Measurements from ENCODE around the gene CRY1. TPM values are rescaled to one million over a fixed set of nuclear protein-coding genes. Genes with fewer than 3 reads are reported as not detected.

Gene CRY1
- total RNA-seq, 3 donors from 2014 or later (not counting 1 experiment from before 2014, with no cell fraction given) = 71.1 to 124 (median 115) TPM

DNA sequence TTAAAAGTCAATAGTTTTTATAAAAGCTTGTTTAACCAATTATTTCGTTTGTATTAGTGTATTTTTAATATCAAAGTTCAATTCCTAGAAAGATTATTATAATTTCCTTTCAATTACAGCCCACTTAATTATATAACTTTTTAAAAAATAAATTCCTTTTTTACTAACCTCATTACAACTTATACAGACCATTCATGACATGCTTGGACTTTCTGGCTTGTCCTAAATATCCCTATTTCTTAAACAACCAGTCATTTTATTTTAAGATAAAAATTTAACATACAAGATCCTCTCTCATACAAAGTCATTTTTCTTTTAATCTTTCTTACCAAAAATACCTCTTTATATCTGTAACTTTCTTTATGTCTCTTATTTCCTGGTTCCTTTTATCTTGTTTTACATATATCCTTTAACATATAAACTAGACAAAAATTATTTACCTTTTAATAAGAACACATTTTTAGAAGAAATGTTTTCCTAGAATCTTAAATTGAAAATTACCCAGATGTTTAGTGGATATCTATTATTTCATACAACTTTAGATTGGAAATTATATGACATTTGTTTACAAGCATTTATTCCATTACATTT is 148.0 kb downstream of the CRY1 start:
- H3K36me3 ChIP-seq (ENCODE audit: control insufficient read depth, insufficient read depth, low read length) = no peaks in the 10 kb centered on the region
- H3K36me3 Mint-ChIP-seq = no peaks in the 10 kb centered on the region
- DNase-seq (no peak), ATAC-seq (no peak)
- no peaks in the 10 kb centered on the region for H3K9me3 ChIP-seq (ENCODE audit: control insufficient read depth, insufficient read depth, low read length)
- no peak overlapping the region for H3K27ac ChIP-seq (ENCODE audit: low read length)
- H3K27ac Mint-ChIP-seq = no peak overlapping the region
- TF ChIP-seq, protein P1, sequence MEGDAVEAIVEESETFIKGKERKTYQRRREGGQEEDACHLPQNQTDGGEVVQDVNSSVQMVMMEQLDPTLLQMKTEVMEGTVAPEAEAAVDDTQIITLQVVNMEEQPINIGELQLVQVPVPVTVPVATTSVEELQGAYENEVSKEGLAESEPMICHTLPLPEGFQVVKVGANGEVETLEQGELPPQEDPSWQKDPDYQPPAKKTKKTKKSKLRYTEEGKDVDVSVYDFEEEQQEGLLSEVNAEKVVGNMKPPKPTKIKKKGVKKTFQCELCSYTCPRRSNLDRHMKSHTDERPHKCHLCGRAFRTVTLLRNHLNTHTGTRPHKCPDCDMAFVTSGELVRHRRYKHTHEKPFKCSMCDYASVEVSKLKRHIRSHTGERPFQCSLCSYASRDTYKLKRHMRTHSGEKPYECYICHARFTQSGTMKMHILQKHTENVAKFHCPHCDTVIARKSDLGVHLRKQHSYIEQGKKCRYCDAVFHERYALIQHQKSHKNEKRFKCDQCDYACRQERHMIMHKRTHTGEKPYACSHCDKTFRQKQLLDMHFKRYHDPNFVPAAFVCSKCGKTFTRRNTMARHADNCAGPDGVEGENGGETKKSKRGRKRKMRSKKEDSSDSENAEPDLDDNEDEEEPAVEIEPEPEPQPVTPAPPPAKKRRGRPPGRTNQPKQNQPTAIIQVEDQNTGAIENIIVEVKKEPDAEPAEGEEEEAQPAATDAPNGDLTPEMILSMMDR (IDR thresholded peaks at IDR 0.05) = no peak
- H3K9me3 Mint-ChIP-seq = no peaks in the 10 kb centered on the region
- no peaks in the 10 kb centered on the region for H3K4me1 Mint-ChIP-seq
- no peaks in the 10 kb centered on the region for H3K4me1 ChIP-seq (ENCODE audit: control insufficient read depth, insufficient read depth, low read length)
- WGBS (ENCODE audit: insufficient coverage) = no CpG with 5 or more reads among the region's 1 CpG
- intact Hi-C loops (cut with micrococcal nuclease) = no loop called here
- peaks cover 13 to 22% of the 10 kb centered on the region in 2 donors for H3K27me3 Mint-ChIP-seq (ENCODE audit: low read depth in 2 of 2)
- H3K4me3 ChIP-seq (ENCODE audit: low read length) = no peak overlapping the region
- H3K4me3 Mint-ChIP-seq = no peak overlapping the region
- H3K27me3 ChIP-seq (ENCODE audit: control insufficient read depth, insufficient read depth, low read length) = peaks cover 2% of the 10 kb centered on the region

DNA sequence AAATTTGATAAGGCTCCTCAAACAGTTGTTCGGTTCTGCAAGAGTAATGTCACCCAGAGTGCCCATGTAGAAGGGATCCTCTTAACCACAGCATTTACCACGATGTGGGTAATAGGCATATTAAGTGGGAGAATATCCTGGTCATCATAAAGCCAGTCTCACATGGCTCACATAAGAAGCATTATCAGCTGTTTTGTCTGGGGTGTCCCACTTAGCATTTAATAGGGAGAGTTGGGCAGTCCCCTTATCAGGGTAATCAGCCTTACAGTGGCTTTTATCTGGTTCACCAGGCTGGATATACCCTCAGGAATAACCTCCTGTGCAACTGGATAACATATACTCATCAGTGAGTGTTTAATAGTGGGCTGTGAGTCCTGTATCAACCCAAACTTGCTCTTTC is 150.6 kb downstream of the CRY1 start:
- Mint-ChIP-seq H3K27me3 (ENCODE audit: low read depth in 2 of 2) (peaks cover 15 to 22% of the 10 kb centered on the region in 2 donors), H3K36me3 (no peaks in the 10 kb centered on the region), H3K27ac (no peak overlapping the region), H3K4me1 (no peaks in the 10 kb centered on the region), H3K4me3 (no peak overlapping the region), H3K9me3 (no peaks in the 10 kb centered on the region)
- TF ChIP-seq, protein P1 (IDR thresholded peaks at IDR 0.05) = no peak
- peaks cover 2% of the 10 kb centered on the region for H3K27me3 ChIP-seq (ENCODE audit: control insufficient read depth, insufficient read depth, low read length)
- DNase-seq = no peak
- no peaks in the 10 kb centered on the region for H3K4me1 ChIP-seq (ENCODE audit: control insufficient read depth, insufficient read depth, low read length)
- intact Hi-C loops (cut with micrococcal nuclease) = no loop called here
- no peak overlapping the region for H3K27ac ChIP-seq (ENCODE audit: low read length)
- ATAC-seq = no peak
- no peaks in the 10 kb centered on the region for H3K9me3 ChIP-seq (ENCODE audit: control insufficient read depth, insufficient read depth, low read length)
- WGBS (ENCODE audit: insufficient coverage) = 80% methylated on average over 1 of the region's 2 CpGs
- no peak overlapping the region for H3K4me3 ChIP-seq (ENCODE audit: low read length)
- no peaks in the 10 kb centered on the region for H3K36me3 ChIP-seq (ENCODE audit: control insufficient read depth, insufficient read depth, low read length)

DNA sequence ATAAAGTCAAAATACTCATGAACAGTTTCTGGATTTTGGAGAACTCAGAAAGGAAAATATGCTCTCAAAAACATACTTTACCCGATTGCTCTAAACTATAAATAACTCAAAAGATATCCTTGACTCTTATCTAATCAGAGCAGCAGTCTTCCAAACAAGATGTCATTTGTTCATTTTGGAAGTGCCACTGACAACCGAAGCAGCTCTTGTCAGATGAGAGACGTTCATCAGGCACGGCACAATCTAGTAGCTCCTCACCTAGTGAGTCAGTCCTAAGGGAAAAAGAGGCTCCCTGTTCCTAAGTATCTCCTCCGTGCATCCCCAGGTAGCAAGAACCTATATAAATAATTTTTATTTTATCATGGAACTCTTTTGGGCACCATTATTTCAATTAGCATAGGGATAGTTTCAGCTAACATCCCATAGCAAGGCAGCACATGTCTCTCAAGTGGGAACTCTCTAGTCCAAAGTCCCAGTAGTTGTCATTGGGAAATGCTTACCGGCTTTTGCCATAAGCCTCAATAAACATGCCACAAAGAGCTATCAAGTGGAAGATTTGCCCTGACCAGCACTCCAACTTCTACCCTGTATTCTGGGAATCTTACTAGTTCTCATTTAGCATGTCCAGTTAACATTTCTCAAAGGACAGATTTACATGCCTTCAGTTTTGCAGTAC is 151.7 kb downstream of the CRY1 start:
- no peak overlapping the region for H3K4me3 ChIP-seq (ENCODE audit: low read length)
- no peaks in the 10 kb centered on the region for H3K9me3 ChIP-seq (ENCODE audit: control insufficient read depth, insufficient read depth, low read length)
- no peak overlapping the region for H3K27ac ChIP-seq (ENCODE audit: low read length)
- H3K27me3 ChIP-seq (ENCODE audit: control insufficient read depth, insufficient read depth, low read length) = peaks cover 2% of the 10 kb centered on the region
- intact Hi-C loops (cut with micrococcal nuclease) = no loop called here
- Mint-ChIP-seq H3K36me3 (no peaks in the 10 kb centered on the region), H3K4me1 (no peaks in the 10 kb centered on the region), H3K4me3 (no peak overlapping the region), H3K27me3 (ENCODE audit: low read depth in 2 of 2) (peaks cover 15 to 16% of the 10 kb centered on the region in 2 donors), H3K27ac (no peak overlapping the region), H3K9me3 (no peaks in the 10 kb centered on the region)
- no peaks in the 10 kb centered on the region for H3K36me3 ChIP-seq (ENCODE audit: control insufficient read depth, insufficient read depth, low read length)
- ATAC-seq (no peak), DNase-seq (no peak)
- TF ChIP-seq, protein P1 (IDR thresholded peaks at IDR 0.05) = no peak
- WGBS (ENCODE audit: insufficient coverage) = 72% methylated on average over 5 of the region's 6 CpGs
- no peaks in the 10 kb centered on the region for H3K4me1 ChIP-seq (ENCODE audit: control insufficient read depth, insufficient read depth, low read length)

Other genes starting within 250 kb of the CRY1 start
- 10 to 100 TPM; 24.1 to 37.5 (median 34.4) TPM for gene TMEM263, start 137.6 kb downstream of the CRY1 start, total RNA-seq
- 10 to 100 TPM; 12.5 to 24.0 (median 15.1) TPM for gene MTERF2, start 106.4 kb downstream of the CRY1 start, total RNA-seq